ENCODE results near the gene OR6C2.
"Not testable (repeated sequence)": the region's sequence is repeated elsewhere in the genome, so short reads cannot be mapped to it uniquely, and the experiment has no call there.

The OR6C2 gene

GRCh38 chr12:55443776-55444175, at the start of gene OR6C2:
Gene OR6C2 (plus strand): TSS chr12:55444076. CDS start chr12:55452214, 8,138 bp downstream.
- DNase-seq, result no peak

- no peak for DNase-seq
Measured at GRCh38 chr12:55396326-55396725, 47.5 kb upstream of the OR6C2 start.

GRCh38 chr12:55400229-55400628, 43.6 kb upstream of the OR6C2 start, which contains the start of gene OR6C65:
Gene OR6C65 (plus strand): TSS chr12:55400529. CDS start chr12:55400529, 0 bp downstream.
- DNase-seq, result no peak

- DNase-seq, result no peak
Measured at GRCh38 chr12:55407866-55408265, 36.0 kb upstream of the OR6C2 start.

- not testable (repeated sequence) for DNase-seq
Measured at GRCh38 chr12:55409133-55409532, 34.7 kb upstream of the OR6C2 start.

GRCh38 chr12:55412138-55412537, 31.7 kb upstream of the OR6C2 start:
- not testable (repeated sequence) for DNase-seq

- not testable (repeated sequence) for DNase-seq
Measured at GRCh38 chr12:55413498-55414388, 30.1 kb upstream of the OR6C2 start.

GRCh38 chr12:55414396-55414823, 29.5 kb upstream of the OR6C2 start:
- DNase-seq, result peak; percentile 29

GRCh38 chr12:55414889-55415288, 29.0 kb upstream of the OR6C2 start:
- DNase-seq, result not testable (repeated sequence)

GRCh38 chr12:55416961-55417360, 26.9 kb upstream of the OR6C2 start:
- no peak for DNase-seq

GRCh38 chr12:55420307-55420962, 23.4 kb upstream of the OR6C2 start:
- peak; percentile 25 for DNase-seq

GRCh38 chr12:55425954-55426353, 17.9 kb upstream of the OR6C2 start, which contains the start of gene OR6C76:
Gene OR6C76 (plus strand): TSS chr12:55426254. CDS start chr12:55426254, 0 bp downstream.
- no peak for DNase-seq

GRCh38 chr12:55428331-55429243, 15.3 kb upstream of the OR6C2 start:
- no peak for DNase-seq

GRCh38 chr12:55441233-55441632, 2.6 kb upstream of the OR6C2 start:
- DNase-seq, result not testable (repeated sequence)

- DNase-seq, result no peak
Measured at GRCh38 chr12:55445357-55445756, 1.5 kb downstream of the OR6C2 start.

- DNase-seq, result no peak
Measured at GRCh38 chr12:55446326-55446725, 2.5 kb downstream of the OR6C2 start.

GRCh38 chr12:55448825-55449224, 4.9 kb downstream of the OR6C2 start:
- DNase-seq, result no peak

- not testable (repeated sequence) for DNase-seq
Measured at GRCh38 chr12:55464926-55465325, 21.1 kb downstream of the OR6C2 start.

GRCh38 chr12:55467836-55468235, 24.0 kb downstream of the OR6C2 start:
- no peak for DNase-seq

GRCh38 chr12:55469291-55469690, 25.4 kb downstream of the OR6C2 start:
- no peak for DNase-seq

GRCh38 chr12:55470088-55470829, 26.4 kb downstream of the OR6C2 start, which contains the start of gene OR6C70:
Gene OR6C70 (minus strand): TSS chr12:55470138. CDS start chr12:55470138, 0 bp downstream.
- DNase-seq, result no peak

- no peak for DNase-seq
Measured at GRCh38 chr12:55472264-55472663, 28.4 kb downstream of the OR6C2 start.

Measured in left hindlimb (tissue), 1 donor.